HG02938 (cell line): ENCODE data around the gene KHDC4.
"Not testable (repeated sequence)": the region's sequence is repeated elsewhere in the genome, so short reads cannot be mapped to it uniquely, and the experiment has no call there.

Experiments used
- ATAC-seq: cut with Tn5 transposase; IDR thresholded peaks from one replicate; pipeline ENCODE4 v1.9.1; 2021; ENCODE audit warnings: mild to moderate bottlenecking, moderate library complexity; ENCODE audit not compliant: unreplicated experiment

KHDC4 gene

DNA sequence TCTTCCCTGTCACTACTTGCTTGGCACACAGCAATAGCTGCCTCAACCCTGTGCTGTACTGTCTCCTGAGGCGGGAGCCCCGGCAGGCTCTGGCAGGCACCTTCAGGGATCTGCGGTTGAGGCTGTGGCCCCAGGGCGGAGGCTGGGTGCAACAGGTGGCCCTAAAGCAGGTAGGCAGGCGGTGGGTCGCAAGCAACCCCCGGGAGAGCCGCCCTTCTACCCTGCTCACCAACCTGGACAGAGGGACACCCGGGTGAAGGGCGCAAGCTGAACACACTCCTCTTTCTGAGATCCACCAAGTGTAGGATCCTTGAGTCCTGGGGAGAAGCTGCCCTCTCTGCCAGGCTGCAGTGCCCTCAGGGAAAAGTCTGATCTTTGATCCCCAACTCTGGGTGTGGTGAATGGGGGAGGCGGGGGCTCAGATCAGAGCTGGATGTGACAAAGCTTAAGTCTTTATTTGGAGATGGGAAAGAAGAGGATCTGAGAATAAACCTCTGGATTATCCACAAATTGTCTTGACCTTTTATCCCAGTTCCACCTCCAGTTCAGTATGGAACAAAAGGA lies 8.4 kb upstream of the KHDC4 start:
- no peak for ATAC-seq

DNA sequence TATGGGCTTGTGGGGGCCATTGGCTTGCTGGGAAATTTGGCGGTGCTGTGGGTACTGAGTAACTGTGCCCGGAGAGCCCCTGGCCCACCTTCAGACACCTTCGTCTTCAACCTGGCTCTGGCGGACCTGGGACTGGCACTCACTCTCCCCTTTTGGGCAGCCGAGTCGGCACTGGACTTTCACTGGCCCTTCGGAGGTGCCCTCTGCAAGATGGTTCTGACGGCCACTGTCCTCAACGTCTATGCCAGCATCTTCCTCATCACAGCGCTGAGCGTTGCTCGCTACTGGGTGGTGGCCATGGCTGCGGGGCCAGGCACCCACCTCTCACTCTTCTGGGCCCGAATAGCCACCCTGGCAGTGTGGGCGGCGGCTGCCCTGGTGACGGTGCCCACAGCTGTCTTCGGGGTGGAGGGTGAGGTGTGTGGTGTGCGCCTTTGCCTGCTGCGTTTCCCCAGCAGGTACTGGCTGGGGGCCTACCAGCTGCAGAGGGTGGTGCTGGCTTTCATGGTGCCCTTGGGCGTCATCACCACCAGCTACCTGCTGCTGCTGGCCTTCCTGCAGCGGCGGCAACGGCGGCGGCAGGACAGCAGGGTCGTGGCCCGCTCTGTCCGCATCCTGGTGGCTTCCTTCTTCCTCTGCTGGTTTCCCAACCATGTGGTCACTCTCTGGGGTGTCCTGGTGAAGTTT lies 7.8 kb upstream of the KHDC4 start:
- no peak for ATAC-seq

DNA sequence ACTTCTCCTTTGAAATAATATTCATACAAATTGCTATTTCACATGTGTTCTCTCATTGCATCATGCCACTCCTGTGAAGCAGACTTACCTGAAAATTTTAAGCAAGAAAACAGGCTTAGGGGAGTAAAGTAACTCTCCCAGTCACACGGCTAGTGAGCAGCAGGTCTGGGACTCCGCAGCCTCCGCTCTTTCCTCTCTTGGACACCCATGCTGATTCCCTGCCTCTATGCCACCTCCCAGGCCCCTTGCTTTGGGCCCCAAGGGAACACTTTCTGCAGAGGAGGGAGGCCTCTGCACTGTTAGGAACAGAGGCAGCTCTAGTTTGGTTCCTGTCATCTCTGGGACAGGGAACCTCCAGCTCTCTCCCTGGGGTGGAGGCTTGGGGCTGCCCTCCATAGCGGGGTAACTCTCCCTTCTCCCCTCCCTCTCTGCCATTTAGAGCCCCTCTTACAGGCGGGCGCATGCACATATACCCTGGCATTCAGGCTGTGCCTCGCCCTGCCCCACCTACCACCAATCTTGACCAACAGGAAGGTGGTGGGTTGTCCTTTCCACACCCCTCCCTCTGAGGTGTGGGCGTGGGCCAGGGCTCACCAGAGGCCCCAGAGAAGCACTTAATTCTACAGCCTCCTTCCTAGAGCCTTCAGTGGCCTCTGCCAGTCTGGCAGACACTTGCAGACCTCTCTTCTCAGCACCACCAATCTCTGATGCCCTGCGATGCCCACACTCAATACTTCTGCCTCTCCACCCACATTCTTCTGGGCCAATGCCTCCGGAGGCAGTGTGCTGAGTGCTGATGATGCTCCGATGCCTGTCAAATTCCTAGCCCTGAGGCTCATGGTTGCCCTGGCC lies 7.0 kb upstream of the KHDC4 start, which contains the start of gene RXFP4:
TSS of gene RXFP4 (plus strand) at position 646 of the 852 bp plus-strand sequence. CDS start at position 718, 72 bp downstream.
- no peak for ATAC-seq

DNA sequence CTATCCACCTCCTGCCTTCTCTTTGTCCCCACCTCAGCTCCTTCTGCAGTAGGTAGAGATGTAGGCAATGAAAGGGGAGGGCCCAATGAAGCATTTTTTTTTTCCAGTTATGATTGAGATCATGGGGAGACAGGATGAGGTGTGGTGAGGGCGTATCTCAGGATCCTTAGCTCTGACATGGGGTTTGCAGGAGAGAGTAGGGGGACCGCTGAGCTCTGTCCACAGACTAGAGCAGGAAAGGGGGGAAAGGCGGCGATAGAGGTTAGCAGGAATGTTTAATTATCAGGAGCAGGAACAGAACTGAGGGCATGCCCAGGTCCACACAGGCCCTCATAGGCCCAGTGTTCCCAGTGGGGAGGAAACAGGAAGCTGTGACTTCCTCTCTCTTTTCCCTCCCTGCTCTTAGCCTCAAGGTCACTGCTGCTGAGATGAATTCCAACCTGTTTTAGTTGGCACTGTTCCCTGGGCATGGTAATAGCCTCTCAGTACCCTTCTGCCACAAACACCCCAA lies 6.3 kb upstream of the KHDC4 start:
- ATAC-seq, result no peak

DNA sequence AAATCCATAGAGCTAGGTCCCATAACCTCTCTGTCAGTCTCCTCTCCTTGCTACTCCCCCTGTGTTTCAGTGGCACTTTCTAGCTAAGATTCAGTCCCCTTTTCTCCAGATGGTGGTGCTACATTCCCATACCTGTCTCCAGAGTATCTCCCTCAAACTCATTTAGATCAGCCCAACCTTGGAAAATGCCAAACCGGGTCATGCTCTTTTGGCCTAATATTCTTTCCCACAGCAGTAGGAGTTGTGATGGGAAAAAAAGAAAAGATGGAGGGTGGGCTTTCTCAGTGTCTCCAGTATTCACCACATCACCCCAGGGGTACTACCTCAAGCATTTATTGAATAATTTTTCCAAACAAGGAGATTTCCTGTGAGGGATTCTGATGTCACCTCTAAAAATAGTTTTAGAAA lies 4.0 kb upstream of the KHDC4 start:
- ATAC-seq, result no peak

DNA sequence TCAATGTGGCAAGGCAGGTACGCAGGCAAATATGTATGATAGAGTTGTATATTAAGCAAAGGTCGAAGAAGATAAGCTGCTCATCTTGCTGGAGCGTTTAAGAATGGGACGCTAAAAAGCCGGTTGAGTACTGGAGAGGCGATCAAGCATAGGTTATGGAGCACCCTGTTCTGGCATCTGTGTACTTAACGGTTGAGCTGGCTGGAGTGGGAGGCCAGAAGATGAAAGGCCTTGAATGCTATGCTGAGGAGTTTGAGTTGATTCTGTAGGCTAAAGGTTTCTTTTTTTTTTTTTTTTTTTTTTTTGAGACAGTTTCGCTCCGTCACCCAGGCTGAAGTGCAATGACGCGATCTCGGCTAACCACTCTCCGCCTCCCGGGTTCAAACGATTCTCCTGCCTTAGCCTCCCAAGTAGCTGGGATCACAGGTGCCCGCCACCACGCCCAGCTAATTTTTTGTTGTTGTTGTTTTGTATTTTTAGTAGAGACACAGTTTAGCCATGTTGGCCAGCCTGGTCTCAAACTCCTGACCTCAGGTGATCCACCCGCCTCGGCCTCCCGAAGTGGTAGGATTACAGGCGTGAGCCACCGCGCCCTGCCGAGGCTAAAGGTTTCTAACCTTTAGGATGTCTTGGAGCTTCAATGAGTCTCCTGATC lies 850 bp upstream of the KHDC4 start:
- ATAC-seq, result no peak

DNA sequence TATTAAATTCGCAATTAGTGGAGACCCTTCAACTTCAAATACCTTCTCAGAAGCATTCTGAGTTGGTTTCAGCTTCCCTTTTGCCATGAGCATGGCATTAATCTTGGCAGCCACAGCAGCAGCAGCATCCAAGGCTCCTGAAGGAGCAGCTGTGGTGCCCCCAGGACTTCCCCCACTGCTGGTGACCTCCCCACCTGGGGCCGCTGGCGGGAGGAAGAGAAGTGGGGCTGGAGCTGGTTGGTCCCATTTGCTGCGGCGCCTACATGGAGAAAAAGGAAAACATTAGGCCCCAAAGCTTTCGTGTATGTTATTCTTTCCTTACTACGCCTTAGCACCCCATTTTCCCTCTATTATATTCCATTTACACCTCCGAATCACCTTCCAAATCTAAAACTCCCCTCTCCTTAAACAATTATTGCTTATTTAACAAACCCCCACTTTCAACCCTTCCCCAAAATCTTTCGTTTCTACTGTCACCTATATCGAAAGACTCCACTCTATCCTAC lies 569 bp downstream of the KHDC4 start:
- no peak for ATAC-seq

DNA sequence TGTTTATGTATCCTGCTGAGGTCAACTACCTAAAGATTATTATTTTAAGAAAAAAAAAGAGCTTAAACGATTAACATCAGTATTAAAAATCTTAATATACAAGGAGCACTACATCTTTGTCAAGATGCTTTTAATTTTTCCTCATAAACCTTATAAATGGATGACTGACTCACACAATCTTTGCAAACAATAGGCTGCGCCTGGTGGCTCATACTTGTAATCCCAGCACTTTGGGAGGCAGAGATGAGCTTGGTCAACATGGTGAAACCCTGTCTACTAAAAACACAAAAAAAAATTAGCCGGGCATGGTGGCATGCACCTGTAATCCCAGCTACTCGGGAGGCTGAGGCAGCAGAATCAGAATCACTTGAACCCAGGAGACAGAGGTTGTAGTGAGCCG lies 1.7 kb downstream of the KHDC4 start:
- ATAC-seq, result no peak

DNA sequence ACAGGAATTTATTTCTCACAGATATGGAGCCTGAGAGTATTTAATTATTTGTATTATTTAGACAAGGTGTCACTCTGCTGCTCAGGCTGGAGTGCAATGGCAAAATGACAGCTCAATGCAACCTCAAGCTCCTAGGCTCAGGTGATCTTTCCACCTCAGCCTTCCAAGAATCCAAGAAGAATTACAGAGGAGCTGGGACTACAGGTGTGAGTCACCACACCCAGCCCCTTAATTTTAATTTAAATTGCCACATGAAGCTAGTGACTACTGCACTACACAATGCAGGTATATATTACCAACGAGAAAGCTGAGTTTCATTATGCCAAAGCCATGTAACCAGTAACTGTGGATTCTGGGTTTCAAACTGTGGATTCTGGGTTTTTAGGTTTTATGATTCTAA lies 2.1 kb downstream of the KHDC4 start:
- ATAC-seq, result no peak

DNA sequence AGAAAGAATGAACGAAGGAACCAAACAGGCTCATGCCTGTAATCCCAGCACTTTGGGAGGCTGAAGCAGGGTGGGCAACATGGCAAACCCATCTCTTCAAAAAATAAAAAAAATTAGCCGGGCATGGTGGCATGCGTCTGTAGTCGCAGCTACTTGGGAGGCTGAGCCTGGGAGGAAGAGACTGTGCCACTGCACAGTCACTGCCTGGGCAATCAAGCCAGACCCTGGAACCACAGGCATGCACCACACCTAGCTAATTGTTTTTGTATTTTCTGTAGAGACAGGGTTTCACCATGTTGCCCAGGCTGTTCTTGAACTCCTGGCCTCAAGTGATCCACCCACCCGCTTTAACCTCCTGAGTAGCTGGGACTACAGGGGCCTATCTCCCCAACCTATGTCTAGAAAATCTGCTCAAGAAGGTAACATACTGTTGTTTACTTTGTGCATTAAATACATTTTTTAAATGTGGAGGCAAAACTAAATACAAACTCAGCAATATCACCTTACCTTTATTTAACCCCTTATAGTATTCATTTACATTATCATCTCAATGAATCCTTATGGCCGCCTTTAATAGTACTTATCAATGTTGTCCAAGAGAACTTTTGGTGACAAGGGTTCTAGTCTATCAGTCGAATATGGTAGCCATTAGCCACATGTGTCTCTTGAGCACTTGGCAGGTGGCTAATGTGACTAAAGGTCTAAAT lies 2.7 kb downstream of the KHDC4 start:
- no peak for ATAC-seq

DNA sequence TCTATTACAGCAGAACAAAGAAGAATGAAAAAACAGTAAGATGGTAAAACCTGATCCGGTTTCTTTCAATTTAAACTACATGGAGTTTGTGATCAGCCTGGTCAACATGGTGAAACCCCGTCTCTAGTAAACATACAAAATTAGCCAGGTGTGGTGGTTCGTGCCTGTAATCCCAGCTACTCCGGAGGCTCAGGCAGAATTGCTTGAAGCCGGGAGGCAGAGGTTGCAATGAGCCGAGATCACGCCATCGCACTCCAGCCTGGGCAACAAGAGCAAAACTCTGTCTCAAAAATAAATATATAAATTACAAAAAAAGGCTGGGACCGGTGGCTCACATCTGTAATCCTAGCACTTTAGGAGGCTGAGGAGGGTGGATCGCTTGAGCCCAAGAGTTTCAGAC lies 3.5 kb downstream of the KHDC4 start:
- ATAC-seq, result not testable (repeated sequence)

DNA sequence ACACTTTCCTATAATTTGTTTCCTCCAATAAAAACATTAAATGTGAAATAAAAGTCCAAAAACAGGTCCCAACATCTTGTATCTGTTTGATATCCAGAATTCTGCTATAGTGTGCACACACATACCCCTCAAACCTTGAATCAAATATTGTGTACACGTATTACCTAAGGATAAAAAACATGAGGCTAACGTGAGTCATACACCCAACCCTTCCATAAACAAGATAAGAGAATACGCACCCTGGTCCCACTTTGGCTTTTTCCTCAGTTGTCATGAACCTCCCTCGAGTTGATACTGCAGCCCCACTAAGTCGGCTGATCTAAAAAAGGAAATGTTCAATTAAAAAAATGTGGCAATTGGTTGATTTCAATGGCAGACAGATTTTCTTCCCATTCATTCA lies 5.2 kb downstream of the KHDC4 start:
- ATAC-seq, result no peak

DNA sequence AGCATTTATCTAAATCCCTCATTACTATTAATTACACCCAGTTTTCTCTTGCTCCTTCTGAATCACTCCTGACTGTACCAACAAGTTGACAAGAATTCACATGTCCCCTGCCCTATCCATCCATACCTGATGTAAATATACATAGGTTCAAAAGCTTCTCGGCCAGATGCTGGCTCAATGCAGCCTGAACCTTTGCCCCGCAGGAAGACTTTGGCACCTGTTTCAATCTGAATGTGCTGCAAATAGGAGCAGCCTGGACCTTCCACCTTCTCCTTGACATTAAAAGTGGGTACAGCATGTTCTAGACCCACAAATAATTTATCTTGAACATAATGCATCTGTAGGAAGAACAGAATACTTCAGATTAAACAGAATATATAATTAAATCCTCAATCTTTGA lies 8.7 kb downstream of the KHDC4 start:
- no peak for ATAC-seq

DNA sequence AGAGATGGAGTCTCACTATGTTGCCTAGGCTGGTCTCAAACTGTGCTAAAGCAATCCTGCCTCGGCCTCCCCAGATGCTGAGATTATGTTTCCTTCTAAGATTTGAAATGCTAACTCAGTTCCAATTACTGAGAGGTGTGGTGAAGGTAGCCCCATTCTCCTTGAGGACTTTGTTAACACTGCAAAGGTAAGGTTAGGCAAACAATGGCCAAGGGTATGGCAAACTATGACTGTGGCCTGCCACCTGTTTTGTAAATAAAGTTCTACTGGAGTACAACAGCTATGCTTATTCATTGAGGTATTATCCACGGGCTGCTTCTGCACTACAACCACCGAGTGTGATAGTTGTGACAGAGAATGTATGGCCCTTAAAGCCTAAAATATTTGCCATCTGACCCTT lies 13.5 kb downstream of the KHDC4 start:
- ATAC-seq, result no peak

DNA sequence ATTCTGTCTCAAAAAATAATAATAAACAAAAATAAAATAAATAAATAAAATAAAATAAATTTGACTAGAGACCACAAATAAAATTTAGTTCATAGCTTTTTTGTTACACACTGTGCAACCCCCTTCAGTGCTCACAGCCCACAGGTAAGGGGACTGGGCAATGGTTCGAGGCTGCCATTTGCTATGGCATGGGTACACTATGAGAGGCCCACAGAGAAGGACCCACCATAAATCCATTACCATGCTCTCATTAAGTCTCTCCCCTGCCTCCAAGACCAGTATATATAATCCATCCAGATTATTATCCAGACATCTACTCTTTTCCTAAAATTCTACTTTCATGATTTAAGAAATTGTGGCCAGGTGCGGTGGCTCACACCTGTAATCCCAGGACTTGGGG lies 14.4 kb downstream of the KHDC4 start:
- no peak for ATAC-seq

DNA sequence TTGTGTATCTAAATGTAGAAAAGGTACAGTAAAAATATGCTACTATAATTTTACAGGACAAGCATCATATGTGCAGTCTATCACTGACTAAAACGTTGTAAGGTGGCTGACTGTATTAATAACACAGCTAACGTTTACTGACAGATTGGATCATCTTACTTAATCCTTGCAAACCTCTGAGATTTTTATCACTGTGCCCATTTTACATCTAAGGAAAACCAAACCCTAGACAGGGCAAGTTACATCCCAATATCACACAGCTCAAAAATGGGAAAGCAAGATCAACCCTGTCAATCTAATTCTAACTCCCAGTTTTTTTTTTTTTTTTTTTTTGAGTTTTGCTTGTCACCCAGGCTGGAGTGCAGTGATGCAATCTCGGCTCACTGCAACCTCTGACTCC lies 15.6 kb downstream of the KHDC4 start:
- no peak for ATAC-seq

DNA sequence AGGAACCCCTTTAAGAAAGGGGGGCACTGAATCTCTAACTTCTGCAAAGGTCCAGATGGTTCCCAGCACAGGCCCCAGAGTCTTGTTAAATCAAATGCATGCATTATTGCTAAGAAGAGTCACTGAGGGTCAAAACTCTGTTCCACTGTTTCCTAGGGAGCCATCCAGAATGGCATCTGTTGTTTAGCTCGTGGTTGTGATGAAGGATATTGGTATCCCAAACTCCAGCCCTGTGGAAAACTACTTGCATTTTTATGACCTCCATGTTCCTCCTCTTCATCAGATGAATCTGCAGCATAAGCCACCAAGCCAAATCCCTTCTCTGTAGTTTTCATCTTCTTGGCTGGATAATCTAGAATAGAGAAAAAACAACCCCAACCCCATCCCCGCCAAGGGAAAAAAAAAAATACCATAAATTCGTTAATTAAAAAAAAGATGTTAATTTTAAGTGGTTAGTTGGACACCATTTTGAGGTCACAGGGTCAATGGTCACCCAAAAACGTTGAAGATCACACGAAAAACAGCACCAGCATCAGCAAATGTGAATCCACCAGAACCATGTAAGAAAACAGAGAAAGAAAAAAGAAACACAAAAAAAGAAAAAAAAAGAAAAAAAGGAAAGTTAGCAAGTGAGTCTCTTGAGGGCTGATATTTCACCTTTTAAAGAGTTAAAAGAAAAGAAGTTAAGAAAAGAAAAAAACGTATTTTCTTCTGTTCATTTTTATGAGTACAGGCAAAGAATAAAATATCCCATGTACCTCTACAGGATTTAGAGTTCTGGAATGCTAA lies 20.1 kb downstream of the KHDC4 start:
- ATAC-seq, result no peak

DNA sequence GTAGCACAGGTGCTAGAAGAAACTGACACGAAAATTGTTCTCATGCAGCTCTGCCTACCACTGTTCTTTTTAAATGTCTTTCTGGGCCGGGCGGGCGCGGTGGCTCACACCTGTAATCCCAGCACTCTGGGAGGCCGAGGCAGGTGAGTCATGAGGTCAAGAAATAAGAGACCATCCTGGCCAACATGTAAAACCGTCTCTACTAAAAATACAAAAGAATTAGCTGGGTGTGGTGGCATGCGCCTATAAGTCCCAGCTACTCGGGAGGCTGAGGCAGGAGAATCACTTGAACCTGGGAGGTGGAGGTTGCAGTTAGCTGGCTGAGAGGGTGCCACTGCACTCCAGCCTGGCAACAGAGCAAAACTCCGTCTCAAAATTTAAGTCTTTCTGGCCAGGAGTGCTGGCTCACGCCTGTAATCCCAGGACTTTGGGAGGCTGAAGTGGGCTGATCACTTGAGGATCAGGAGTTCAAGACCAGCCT lies 22.1 kb downstream of the KHDC4 start:
- no peak for ATAC-seq
